SK-N-SH (cell line): ENCODE results near the gene KLF15. TPM values are rescaled to one million over a fixed set of nuclear protein-coding genes. Genes with fewer than 3 reads are reported as not detected.

Experiments
- CTCF ChIA-PET: fragments of 300-600, 350-600 bp; formaldehyde crosslinking; extraction: SDS; loops from one replicate; lab custom pipeline; 2021; lab: Yijun Ruan, JAX
- POLR2A ChIA-PET: fragments of 350-600 bp; sonication (Branson Sonifier 250); formaldehyde crosslinking; extraction: SDS; loops from one replicate; lab custom pipeline; 2020; ENCODE audit warnings: antibody characterized with exemption, inconsistent platforms; lab: Yijun Ruan, JAX
- DNase-seq: peaks from one replicate; pipeline ENCODE4 v3.0.0; 2012
- H2AFZ ChIP-seq: fragments of 200-600 bp; sonication (generic); 2 replicates; pipeline ENCODE4 v1.8.1; 2016; ENCODE audit warnings: antibody characterized with exemption, mild to moderate bottlenecking, low read depth
- H3F3A ChIP-seq: fragments of 200-600 bp; sonication (generic); replicated peaks from 2 replicates; pipeline ENCODE3; 2016; ENCODE audit warnings: antibody characterized with exemption, mild to moderate bottlenecking; ENCODE audit not compliant: insufficient read depth
- H3K27ac ChIP-seq, 2 experiments: fragments of 200-500 bp in 1 of 2; fragments of 200-600 bp in 1 of 2; sonication (Bioruptor generic) in 1 of 2; sonication (generic), shearing (Covaris generic) in 1 of 2; 2 replicates each; pipeline versions ENCODE4 v1.5.1 to v1.6.1; 2014 to 2016; ENCODE audit warnings: low read depth in 2 of 2, inconsistent platforms in 1 of 2, low read length in 1 of 2, mild to moderate bottlenecking in 1 of 2, mixed read lengths in 1 of 2
- H3K27me3 ChIP-seq: fragments of 200-600 bp; sonication (generic), shearing (Covaris generic); 2 replicates; pipeline ENCODE4 v1.6.1; 2016; ENCODE audit warnings: mixed run types; ENCODE audit not compliant: insufficient read depth
- H3K36me3 ChIP-seq, 2 experiments: fragments of 200-500 bp in 1 of 2; fragments of 200-600 bp in 1 of 2; sonication (Bioruptor generic) in 1 of 2; sonication (generic) in 1 of 2; replicated peaks in 1 of 2; 2 replicates each; pipeline versions ENCODE3 to v1.5.1; 2014 to 2016; ENCODE audit warnings: low read length in 1 of 2, mild to moderate bottlenecking in 1 of 2; ENCODE audit not compliant: insufficient read depth in 2 of 2, control insufficient read depth in 1 of 2
- H3K4me1 ChIP-seq, 2 experiments: fragments of 200-500 bp in 1 of 2; fragments of 200-600 bp in 1 of 2; sonication (Bioruptor generic) in 1 of 2; sonication (generic), shearing (Covaris generic) in 1 of 2; 2 replicates each; pipeline versions ENCODE4 v1.5.1 to v1.6.1; 2014 to 2016; ENCODE audit warnings: low read depth in 1 of 2, low read length in 1 of 2, mixed run types in 1 of 2; ENCODE audit not compliant: insufficient read depth in 2 of 2, control insufficient read depth in 1 of 2
- H3K4me2 ChIP-seq: fragments of 200-600 bp; sonication (generic), shearing (Covaris generic); 2 replicates; pipeline ENCODE4 v1.6.1; 2017; ENCODE audit warnings: mixed run types
- H3K4me3 ChIP-seq, 2 experiments: fragments of 200-500 bp in 1 of 2; fragments of 200-600 bp in 1 of 2; sonication (Bioruptor generic) in 1 of 2; sonication (generic), shearing (Covaris generic) in 1 of 2; 2 replicates each; pipeline versions ENCODE4 v1.5.1 to v1.8.1; 2014 to 2016; ENCODE audit warnings: low read depth in 2 of 2, inconsistent platforms in 1 of 2, low read length in 1 of 2, mild to moderate bottlenecking in 1 of 2, mixed read lengths in 1 of 2, moderate library complexity in 1 of 2
- H3K79me2 ChIP-seq: fragments of 200-600 bp; sonication (generic); 2 replicates; pipeline ENCODE4 v1.8.1; 2017; ENCODE audit warnings: mild to moderate bottlenecking; ENCODE audit not compliant: insufficient read depth
- H3K9ac ChIP-seq: fragments of 200-600 bp; sonication (generic); 2 replicates; pipeline ENCODE4 v1.6.1; 2017; ENCODE audit warnings: mixed run types
- H3K9me2 ChIP-seq: fragments of 200-600 bp; sonication (generic); 2 replicates; pipeline ENCODE4 v1.6.1; 2017; ENCODE audit warnings: mixed run types
- H3K9me3 ChIP-seq: fragments of 200-600 bp; sonication (generic); 2 replicates; pipeline ENCODE4 v1.6.1; 2017; ENCODE audit warnings: mixed run types, mild to moderate bottlenecking, moderate library complexity
- H4K20me1 ChIP-seq: fragments of 200-600 bp; sonication (generic); 2 replicates; pipeline ENCODE4 v1.6.1; 2017; ENCODE audit warnings: mild to moderate bottlenecking, mixed run types; ENCODE audit not compliant: insufficient read depth
- CHD2 ChIP-seq: fragments of 150-350 bp; IDR thresholded peaks from 2 replicates; pipeline ENCODE4 v1.6.1; 2018; ENCODE audit warnings: low read length; ENCODE audit not compliant: partially characterized antibody
- ELF1 ChIP-seq: IDR thresholded peaks from 2 replicates; pipeline ENCODE4 v1.4.0; 2012
- FOSL2 ChIP-seq: IDR thresholded peaks from 2 replicates; pipeline ENCODE4 v1.4.0; 2012; ENCODE audit warnings: low read depth, mild to moderate bottlenecking, moderate library complexity, borderline replicate concordance
- FOXJ3 ChIP-seq: sonication (generic); formaldehyde crosslinking; IDR thresholded peaks from 2 replicates; pipeline ENCODE4 v1.5.1; 2020; ENCODE audit warnings: mild to moderate bottlenecking, missing genetic modification reagents
- FOXM1 ChIP-seq: IDR thresholded peaks from 2 replicates; pipeline ENCODE4 v1.4.0; 2012; ENCODE audit warnings: low read depth, mild to moderate bottlenecking
- IRF3 ChIP-seq: fragments of 150-350 bp; IDR thresholded peaks from 2 replicates; pipeline ENCODE4 v1.6.1; 2016; ENCODE audit warnings: mild to moderate bottlenecking, low read depth, low read length
- JUND ChIP-seq: IDR thresholded peaks from 2 replicates; pipeline ENCODE4 v1.4.0; 2012
- MEF2A ChIP-seq: IDR thresholded peaks from 2 replicates; pipeline ENCODE4 v1.4.0; 2012; ENCODE audit warnings: low read depth, borderline replicate concordance
- MXI1 ChIP-seq: IDR thresholded peaks from 2 replicates; pipeline ENCODE4 v1.6.1; 2012; ENCODE audit warnings: mild to moderate bottlenecking, low read depth, low read length, improper control_type of control experiment
- NFIC ChIP-seq: IDR thresholded peaks from 2 replicates; pipeline ENCODE4 v1.4.0; 2012; ENCODE audit warnings: borderline replicate concordance
- NRF1 ChIP-seq: IDR thresholded peaks from 2 replicates; pipeline ENCODE4 v1.6.1; 2012; ENCODE audit warnings: low read depth, mild to moderate bottlenecking, low read length
- RAD21 ChIP-seq: IDR thresholded peaks from 2 replicates; pipeline ENCODE4 v1.6.1; 2012; ENCODE audit warnings: mild to moderate bottlenecking, low read length
- RFX5 ChIP-seq: IDR thresholded peaks from 2 replicates; pipeline ENCODE4 v1.6.1; 2012; ENCODE audit warnings: mild to moderate bottlenecking, improper control_type of control experiment, low read length
- RXRA ChIP-seq: IDR thresholded peaks from 2 replicates; pipeline ENCODE4 v1.4.0; 2012; ENCODE audit warnings: low read depth, mild to moderate bottlenecking, borderline replicate concordance
- SIN3A ChIP-seq: IDR thresholded peaks from 2 replicates; pipeline ENCODE4 v1.6.1; 2012; ENCODE audit warnings: low read depth, mild to moderate bottlenecking, low read length, moderate library complexity, borderline replicate concordance
- SMC3 ChIP-seq: IDR thresholded peaks from 2 replicates; pipeline ENCODE4 v1.6.1; 2012; ENCODE audit warnings: low read depth, low read length, improper control_type of control experiment
- TCF12 ChIP-seq: IDR thresholded peaks from 2 replicates; pipeline ENCODE4 v1.4.0; 2012
- YY1 ChIP-seq: IDR thresholded peaks from 2 replicates; pipeline ENCODE4 v1.4.0; 2012; ENCODE audit warnings: low read depth, mild to moderate bottlenecking
- WGBS: methylation state at CpG from one replicate; pipeline ENCODE4 v1.1.6; 2017; ENCODE audit warnings: low lambda C conversion rate; 5-methylcytosine and 5-hydroxymethylcytosine counted together
- polyA plus RNA-seq, 3 experiments: library from polyadenylated mRNA; depleted of rRNA; stranded (reverse); fragments of >200 nt; gene quantifications; 2 replicates each; pipeline ENCODE4 v1.2.3, GENCODE V29; 2012
- TF ChIP-seq, protein P1 (sequence below): IDR thresholded peaks from 2 replicates; pipeline ENCODE4 v1.4.0; 2012; ENCODE audit warnings: low read depth
- TF ChIP-seq, protein P2 (sequence below): IDR thresholded peaks from 2 replicates; pipeline ENCODE4 v1.4.0; 2012; ENCODE audit warnings: low read depth, borderline replicate concordance

Gene KLF15
- polyA plus RNA-seq, 1 of the 3 experiments (the other 2 are of a cell fraction): 0.28 TPM

GRCh38 chr3:126329927-126330725 is 27.1 kb downstream of the KLF15 start:
- DNase-seq: no peak
- Histone ChIP-seq H3K36me3 (no peaks in the 10 kb centered on the region), H3K79me2 (no peaks in the 10 kb centered on the region), H3K27me3 (no peaks in the 10 kb centered on the region), H3K4me2 (no peak overlapping the region), H3K4me1 (no peaks in the 10 kb centered on the region), H3K9me3 (no peaks in the 10 kb centered on the region), H3K27ac (no peak overlapping the region), H3K9me2 (no peaks in the 10 kb centered on the region), H2AFZ (no peak overlapping the region), H3K9ac (no peak overlapping the region), H3F3A (no peaks in the 10 kb centered on the region), H4K20me1 (no peaks in the 10 kb centered on the region), H3K4me3 (no peak overlapping the region)
- POLR2A ChIA-PET: no interaction called here
- no peak for TF ChIP-seq RXRA
- TF ChIP-seq FOSL2: no peak
- TF ChIP-seq, protein P1, sequence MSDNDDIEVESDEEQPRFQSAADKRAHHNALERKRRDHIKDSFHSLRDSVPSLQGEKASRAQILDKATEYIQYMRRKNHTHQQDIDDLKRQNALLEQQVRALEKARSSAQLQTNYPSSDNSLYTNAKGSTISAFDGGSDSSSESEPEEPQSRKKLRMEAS: no peak
- TF ChIP-seq NRF1: no peak
- no peak for TF ChIP-seq ELF1
- TF ChIP-seq YY1: no peak
- no peak for TF ChIP-seq RFX5
- no peak for TF ChIP-seq CHD2
- TF ChIP-seq MEF2A: no peak
- no peak for TF ChIP-seq TCF12
- TF ChIP-seq SMC3: no peak
- no peak for TF ChIP-seq MXI1
- TF ChIP-seq FOXM1: no peak
- TF ChIP-seq RAD21: no peak
- TF ChIP-seq FOXJ3 (CRISPR knock-in tag): no peak
- no peak for TF ChIP-seq NFIC
- no peak for TF ChIP-seq JUND
- no peak for TF ChIP-seq SIN3A
- CTCF ChIA-PET: no interaction called here
- WGBS: 41% methylated on average over 5 of the region's 7 CpGs

DNA sequence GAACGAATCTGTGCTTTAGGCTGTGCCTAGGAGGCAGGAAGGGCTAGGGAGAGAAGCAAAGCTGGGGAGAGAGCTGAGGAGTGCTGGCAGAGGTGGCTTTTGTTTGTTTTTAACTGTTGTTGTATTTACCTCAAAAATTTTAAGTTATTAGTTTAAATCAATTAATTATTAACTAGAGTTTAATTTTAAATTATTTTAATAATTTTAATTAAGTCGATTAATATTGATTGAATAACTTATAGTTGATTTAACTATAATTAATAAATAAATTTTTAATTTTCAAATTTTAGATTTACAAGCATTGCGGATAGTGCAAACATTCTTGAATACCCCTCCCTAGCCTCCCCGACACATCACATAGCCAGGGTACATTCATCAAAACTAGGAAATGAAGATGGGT is 30.6 kb downstream of the KLF15 start:
- H3K9me2 ChIP-seq: no peaks in the 10 kb centered on the region
- no peaks in the 10 kb centered on the region for H3K36me3 ChIP-seq
- H3F3A ChIP-seq: no peaks in the 10 kb centered on the region
- no peak for DNase-seq
- no peaks in the 10 kb centered on the region for H3K4me1 ChIP-seq
- H4K20me1 ChIP-seq: no peaks in the 10 kb centered on the region
- H3K27ac ChIP-seq: no peak overlapping the region
- CTCF ChIA-PET: no interaction called here
- TF ChIP-seq IRF3 (no peak), MEF2A (no peak), JUND (no peak), SMC3 (no peak), RAD21 (no peak)
- TF ChIP-seq, protein P2, sequence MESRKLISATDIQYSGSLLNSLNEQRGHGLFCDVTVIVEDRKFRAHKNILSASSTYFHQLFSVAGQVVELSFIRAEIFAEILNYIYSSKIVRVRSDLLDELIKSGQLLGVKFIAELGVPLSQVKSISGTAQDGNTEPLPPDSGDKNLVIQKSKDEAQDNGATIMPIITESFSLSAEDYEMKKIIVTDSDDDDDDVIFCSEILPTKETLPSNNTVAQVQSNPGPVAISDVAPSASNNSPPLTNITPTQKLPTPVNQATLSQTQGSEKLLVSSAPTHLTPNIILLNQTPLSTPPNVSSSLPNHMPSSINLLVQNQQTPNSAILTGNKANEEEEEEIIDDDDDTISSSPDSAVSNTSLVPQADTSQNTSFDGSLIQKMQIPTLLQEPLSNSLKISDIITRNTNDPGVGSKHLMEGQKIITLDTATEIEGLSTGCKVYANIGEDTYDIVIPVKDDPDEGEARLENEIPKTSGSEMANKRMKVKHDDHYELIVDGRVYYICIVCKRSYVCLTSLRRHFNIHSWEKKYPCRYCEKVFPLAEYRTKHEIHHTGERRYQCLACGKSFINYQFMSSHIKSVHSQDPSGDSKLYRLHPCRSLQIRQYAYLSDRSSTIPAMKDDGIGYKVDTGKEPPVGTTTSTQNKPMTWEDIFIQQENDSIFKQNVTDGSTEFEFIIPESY: no peak
- no peak overlapping the region for H3K4me3 ChIP-seq
- H3K4me2 ChIP-seq: no peak overlapping the region
- no peaks in the 10 kb centered on the region for H3K9me3 ChIP-seq
- 31% methylated on average over 4 of the region's 4 CpGs for WGBS
- no peaks in the 10 kb centered on the region for H3K79me2 ChIP-seq
- H3K27me3 ChIP-seq: no peaks in the 10 kb centered on the region
- no peak overlapping the region for H2AFZ ChIP-seq
- POLR2A ChIA-PET: no interaction called here
- H3K9ac ChIP-seq: no peak overlapping the region
